ENCODE results near the gene AFG1L.
"Not testable (repeated sequence)": the region's sequence is repeated elsewhere in the genome, so short reads cannot be mapped to it uniquely, and the experiment has no call there.

AFG1L gene

DNA sequence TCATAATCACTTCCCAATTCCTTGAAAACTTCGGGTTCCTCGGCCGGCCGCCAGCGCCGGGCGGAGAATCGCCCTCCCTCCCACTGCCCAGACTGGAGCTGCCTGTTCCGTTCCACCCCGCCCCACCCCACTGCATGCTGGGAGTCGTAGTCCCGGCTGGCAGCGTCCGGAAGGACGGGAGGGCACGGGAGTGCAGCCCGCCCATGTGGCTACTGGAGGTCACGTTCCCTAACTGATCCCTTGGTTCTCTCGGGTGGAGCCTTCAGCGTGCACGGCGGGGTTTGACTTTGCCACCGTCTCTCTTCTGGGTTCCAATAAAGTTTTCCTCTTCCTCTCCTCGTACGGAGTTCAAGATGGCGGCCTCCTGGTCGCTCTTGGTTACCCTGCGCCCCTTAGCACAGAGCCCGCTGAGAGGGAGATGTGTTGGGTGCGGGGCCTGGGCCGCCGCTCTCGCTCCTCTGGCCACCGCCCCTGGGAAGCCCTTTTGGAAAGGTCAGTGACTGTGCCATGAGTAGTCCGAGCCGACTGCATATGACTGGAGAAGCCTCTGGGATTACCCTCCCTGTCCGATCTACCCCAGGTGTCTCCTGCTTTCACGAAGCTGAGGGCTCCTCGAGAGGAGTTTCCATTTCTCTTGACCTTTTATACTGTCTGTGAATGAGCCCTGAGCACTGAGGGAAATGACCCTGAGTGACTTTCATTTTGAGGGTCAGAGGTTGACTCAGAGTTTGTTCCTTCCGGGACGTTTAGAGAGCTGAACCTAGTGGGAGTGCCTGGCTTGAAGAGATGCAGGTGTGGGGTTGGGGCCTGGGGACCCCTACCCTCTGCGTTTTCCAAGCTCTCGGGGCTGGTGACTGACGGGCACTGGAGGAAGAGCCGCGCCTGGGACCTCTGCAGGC lies at the start of gene AFG1L:
TSS of gene AFG1L (plus strand) at position 328 of the 899 bp plus-strand sequence. CDS start at position 354, 26 bp downstream.
- peak; percentile 82 for DNase-seq (ENCODE audit: low spot score)

GRCh38 chr6:108245095-108245494 lies 49.8 kb upstream of the AFG1L start:
- DNase-seq (ENCODE audit: low spot score), result not testable (repeated sequence)

DNA sequence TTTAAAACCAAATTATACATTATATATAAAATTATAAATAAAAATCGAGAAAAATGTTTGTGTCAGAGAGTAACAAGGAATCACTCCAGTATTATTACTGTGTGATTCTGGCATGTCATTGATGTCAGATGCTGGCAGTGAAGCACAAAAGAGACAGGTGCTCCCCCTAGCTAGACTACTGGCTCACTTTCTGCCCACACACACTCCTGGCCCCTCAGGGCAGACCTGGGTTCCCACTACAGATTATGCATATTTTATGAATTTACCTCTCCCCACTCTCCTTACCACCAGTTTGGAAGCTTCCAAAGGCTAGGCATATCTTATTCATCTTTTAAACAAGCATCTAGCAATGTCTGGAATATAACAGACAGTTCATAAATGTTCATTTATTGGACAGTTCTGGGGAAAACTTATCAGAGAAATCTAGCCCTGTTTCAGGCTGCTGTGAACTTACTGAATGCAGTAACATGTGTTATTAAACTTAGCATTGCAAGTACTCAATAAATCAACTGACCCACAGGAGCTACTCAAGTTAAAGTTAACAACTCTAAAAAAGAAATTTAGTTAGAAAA lies 46.8 kb upstream of the AFG1L start:
- DNase-seq (ENCODE audit: low spot score), result no peak

DNA sequence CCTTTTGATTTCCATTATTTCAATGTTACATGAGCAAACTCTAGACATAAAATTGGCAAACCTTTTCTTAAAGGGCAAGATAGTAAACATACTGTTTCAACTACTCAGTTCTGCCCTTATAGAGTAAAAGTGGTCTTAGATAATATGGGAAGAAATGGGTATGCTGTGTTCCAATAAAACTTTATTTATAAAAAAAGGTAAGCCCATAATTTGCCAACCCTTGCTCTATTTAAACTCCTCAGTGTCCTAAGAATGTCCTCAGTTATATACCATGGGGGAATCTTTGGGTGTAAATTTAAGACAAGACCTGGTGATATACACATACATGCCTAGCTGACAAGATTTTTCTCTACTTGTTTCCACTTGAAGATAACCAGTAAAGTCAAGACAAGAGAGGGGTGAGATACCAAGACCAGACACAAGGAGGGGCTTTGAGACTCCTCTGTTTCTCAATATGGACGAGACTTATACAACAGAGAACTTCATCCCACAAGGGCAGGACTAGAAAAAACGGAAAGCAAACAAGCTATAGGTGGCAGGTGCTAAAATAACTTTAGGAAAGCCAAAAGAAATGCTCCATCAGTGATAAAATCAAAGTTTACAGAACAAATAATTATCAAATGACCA lies 44.5 kb upstream of the AFG1L start:
- no peak for DNase-seq (ENCODE audit: low spot score)

DNA sequence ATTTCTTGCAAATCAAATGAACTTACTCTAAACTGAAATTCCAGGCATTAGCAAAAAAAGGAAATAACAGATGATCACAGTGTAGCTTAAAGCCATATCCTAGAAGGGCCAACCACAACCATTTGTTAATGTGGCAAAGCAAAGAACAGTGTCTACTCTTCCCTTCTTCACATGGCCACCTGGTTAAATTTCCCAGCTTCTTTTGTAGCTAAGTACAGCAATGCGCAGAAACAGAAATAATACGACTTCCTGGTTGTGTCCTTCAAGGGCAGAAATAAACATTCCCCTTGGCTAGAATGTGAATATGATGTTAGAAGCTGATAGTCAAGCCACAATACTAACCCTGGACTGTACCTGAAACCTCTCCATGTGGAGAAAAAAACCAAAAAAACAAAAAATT lies 43.6 kb upstream of the AFG1L start:
- no peak for DNase-seq (ENCODE audit: low spot score)

DNA sequence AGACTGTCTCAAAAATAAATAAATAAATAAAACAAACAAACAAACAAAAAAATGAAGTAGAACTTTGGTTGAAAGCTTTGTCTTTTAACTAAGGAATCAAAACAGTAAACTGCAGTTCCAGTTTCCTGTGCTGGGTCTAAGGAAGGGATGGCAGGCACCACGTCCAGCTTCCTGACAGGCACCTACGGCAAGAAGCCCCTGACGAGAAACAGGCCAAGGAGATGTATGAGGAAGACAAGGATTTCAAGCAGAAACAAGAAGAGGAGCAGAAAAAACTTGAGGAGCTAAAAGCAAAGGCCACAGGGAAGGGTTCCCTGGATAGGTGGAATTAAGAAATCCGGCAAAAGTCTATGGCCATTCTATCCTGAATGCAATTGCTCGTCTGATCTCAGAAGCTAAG lies 42.8 kb upstream of the AFG1L start:
- DNase-seq (ENCODE audit: low spot score), result no peak

GRCh38 chr6:108253241-108253640 lies 41.6 kb upstream of the AFG1L start:
- no peak for DNase-seq (ENCODE audit: low spot score)

- DNase-seq (ENCODE audit: low spot score), result no peak
Measured at GRCh38 chr6:108254433-108255410, 40.1 kb upstream of the AFG1L start.

DNA sequence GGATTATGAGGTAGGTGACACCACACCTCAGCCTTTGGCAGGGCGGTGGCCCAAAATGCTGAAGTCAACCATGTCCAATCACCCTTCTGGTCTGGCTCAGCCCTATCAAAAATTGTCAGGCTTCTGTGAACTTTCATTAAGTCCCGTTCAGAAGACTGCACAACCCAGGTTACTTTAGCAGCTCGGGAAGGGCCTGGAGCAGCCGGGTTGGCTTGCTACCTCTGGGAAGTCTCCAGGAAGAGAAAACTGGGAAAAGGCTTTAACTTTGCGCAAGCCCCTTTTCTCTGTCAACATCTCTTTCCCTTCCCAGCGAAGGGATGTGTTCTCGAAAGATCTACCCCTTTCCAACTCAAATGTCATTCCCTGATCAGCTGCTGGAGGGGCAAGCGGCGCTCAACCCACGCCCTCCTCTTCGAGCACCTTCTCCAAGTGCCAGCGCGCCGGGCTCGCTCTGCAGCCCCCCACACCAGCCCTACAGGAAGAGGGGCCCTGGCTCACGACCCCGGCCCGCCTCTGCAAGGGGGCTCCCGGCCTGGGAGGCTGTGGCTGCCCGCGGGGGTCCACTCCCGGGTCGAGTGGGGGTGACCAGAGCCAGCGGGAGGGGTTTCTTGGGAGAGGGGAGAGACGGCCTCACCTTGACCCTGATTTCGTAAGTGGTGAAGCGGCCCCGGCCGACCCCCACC lies 34.6 kb upstream of the AFG1L start:
- DNase-seq (ENCODE audit: low spot score), result peak; percentile 34

GRCh38 chr6:108260809-108261569 lies 33.9 kb upstream of the AFG1L start, which contains the start of gene SNX3:
Gene SNX3 (minus strand): TSS chr6:108261040. CDS start chr6:108260921, 119 bp downstream.
- peak; percentile 91 for DNase-seq (ENCODE audit: low spot score)

- no peak for DNase-seq (ENCODE audit: low spot score)
Measured at GRCh38 chr6:108263371-108263770, 31.5 kb upstream of the AFG1L start.

DNA sequence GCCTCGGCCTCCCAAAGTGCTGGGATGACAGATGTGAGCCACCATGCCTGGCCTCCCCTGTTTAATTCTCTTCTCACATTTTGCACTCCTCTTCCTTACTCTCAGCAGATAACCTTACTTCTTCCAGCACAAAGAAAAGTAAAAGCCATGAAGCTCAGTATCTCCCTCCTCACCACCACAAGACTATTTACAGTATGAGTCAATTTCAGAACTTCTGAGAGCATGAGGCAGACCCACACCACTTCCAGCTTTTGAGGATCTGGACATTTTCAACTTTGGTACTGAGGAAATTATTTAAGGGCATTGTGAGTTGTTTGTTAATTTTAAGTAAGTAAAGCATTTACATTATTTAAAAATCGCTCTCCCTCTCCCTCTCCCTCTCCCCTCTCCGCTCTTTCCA lies 26.0 kb upstream of the AFG1L start:
- no peak for DNase-seq (ENCODE audit: low spot score)

GRCh38 chr6:108269955-108270354 lies 24.9 kb upstream of the AFG1L start:
- not testable (repeated sequence) for DNase-seq (ENCODE audit: low spot score)

GRCh38 chr6:108274546-108274945 lies 20.3 kb upstream of the AFG1L start:
- no peak for DNase-seq (ENCODE audit: low spot score)

DNA sequence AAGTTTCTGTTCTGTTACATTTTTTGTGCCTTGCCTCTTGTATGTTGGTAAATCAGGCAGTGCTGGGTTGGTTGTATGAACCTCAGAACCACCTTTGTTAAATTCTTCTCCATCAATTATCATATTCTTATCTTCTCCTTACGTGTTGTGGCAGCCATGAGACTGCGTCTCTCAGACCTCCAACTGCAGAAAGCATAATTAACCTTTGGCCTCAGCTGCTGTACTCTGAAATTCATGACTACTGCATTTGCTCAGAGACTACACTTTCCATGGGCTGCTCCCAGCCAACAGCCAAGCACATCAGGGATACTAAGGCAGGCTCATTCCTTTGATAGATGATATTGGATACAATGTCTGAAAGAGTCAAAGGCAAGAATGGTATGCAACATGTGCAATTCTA lies 18.9 kb upstream of the AFG1L start:
- no peak for DNase-seq (ENCODE audit: low spot score)

DNA sequence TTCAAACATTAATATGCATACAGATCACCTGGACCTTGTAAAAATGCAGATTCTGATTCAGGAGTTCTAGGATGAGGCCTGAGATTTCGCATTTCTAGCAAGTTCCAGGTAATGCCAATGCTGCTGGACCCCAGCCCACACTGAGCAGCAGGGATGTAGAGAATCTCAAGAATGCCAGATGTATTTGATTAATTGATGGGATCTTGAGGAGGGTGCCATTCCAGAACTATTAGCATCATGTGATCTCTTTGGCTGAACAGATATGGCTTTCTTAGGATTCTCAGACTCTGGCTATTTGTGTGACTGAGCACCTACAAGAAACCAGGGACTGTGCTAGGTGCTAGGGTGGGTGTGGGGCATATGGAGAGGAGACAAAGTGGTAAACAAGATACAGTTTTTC lies 17.6 kb upstream of the AFG1L start:
- no peak for DNase-seq (ENCODE audit: low spot score)

DNA sequence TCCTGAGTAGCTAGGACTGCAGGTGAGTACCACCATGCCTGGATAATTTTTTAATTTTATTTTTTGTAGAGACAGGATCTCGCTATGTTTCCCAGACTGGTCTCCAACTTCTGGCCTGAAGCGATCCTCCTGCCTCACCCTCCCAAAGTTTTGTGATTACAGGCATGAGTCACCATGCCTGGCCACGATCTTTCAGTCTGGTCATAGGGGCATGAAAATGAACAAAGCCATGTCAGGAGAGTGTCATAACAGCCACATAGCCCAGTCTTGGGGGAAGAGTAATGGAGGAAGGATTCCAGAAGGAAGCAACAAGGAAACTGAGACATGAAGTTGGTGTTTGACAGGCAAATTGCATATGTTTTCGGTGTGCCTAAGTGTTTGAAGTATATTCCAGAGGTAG lies 17.0 kb upstream of the AFG1L start:
- DNase-seq (ENCODE audit: low spot score), result no peak

DNA sequence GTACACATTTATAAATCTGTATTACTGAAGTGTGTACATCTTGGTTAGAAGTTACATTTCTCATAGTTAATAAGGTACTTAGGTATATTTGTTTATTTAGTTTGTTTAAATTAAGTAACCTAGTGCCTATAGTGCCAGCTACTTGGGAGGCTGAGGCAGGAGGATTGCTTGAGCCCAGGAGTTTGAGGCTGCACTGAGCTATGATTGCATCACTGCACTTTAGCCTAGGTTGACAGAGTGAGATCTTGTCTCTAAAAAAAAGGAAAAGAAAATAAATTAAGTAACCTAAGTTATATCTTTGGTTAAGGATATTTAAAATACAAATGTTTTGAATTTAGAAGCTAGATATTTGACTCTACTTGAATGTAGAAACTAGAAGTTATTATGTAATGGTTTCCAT lies 9.5 kb upstream of the AFG1L start:
- no peak for DNase-seq (ENCODE audit: low spot score)

GRCh38 chr6:108286366-108286765 lies 8.5 kb upstream of the AFG1L start:
- no peak for DNase-seq (ENCODE audit: low spot score)

GRCh38 chr6:108287373-108287772 lies 7.5 kb upstream of the AFG1L start:
- DNase-seq (ENCODE audit: low spot score), result no peak
